PFSK-1 (cell line): ENCODE measurements around the gene AMPD3.

ENCODE experiments used
- POLR2AphosphoS5 ChIP-seq: IDR thresholded peaks from 2 replicates; pipeline ENCODE4 v1.6.1; 2012; ENCODE audit warnings: low read depth, mild to moderate bottlenecking, control low read depth, low read length, moderate library complexity
- REST ChIP-seq, 2 experiments: IDR thresholded peaks; 2 replicates each; pipeline versions ENCODE4 v1.6.1 to v1.8.0; 2011 to 2012; ENCODE audit warnings: low read depth in 2 of 2, low read length in 2 of 2, control low read depth in 1 of 2, inconsistent platforms in 1 of 2, mild to moderate bottlenecking in 1 of 2, moderate library complexity in 1 of 2; ENCODE audit not compliant: insufficient read depth in 1 of 2
- SIN3A ChIP-seq: IDR thresholded peaks from 2 replicates; pipeline ENCODE4 v1.6.1; 2012; ENCODE audit warnings: mild to moderate bottlenecking, low read length, moderate library complexity, borderline replicate concordance; ENCODE audit not compliant: insufficient read depth
- TAF1 ChIP-seq: IDR thresholded peaks from 2 replicates; pipeline ENCODE4 v1.6.1; 2012; ENCODE audit warnings: low read length, control low read depth, borderline replicate concordance; ENCODE audit not compliant: insufficient read depth

GRCh38 chr11:10484461-10485180, 29.6 kb downstream of the AMPD3 start:
- TF ChIP-seq POLR2AphosphoS5 (no peak), TAF1 (no peak), REST (IDR thresholded peaks at IDR 0.05; ENCODE audit: insufficient read depth in 1 of 2, low read depth in 2 of 2, low read length in 2 of 2) (no peak), SIN3A (no peak)
